NB4 (cell line): ENCODE results near the gene YARS2.

ENCODE experiments used
- POLR2A ChIP-seq: IDR thresholded peaks from 2 replicates; pipeline ENCODE4 v1.6.1; 2011; ENCODE audit warnings: mild to moderate bottlenecking; ENCODE audit not compliant: insufficient read length; ENCODE audit errors: extremely low read depth
- TF ChIP-seq, protein P1 (sequence below): IDR thresholded peaks from 2 replicates; pipeline ENCODE4 v1.6.1; 2011; ENCODE audit warnings: low read depth, low read length

DNA sequence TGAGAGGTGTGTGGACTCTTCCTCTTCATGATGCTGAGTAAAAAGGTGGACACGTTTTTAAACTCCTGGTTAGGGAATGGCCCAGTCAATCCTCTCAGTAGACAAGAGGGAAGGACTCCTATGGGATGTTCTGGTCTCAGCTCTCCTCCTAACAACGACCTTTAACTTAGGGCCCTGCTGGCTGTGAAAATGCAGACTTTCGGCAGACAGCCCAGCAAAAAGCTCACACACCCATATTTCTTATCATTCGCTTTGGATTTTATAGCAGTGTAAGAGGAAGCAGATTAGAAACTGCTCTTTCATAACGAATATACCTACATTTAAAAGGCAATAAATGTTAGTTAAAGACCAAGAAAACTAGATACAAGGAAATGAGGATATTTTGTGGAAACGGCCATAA, 18.0 kb upstream of the YARS2 start:
- TF ChIP-seq POLR2A = no peak
- TF ChIP-seq, protein P1, sequence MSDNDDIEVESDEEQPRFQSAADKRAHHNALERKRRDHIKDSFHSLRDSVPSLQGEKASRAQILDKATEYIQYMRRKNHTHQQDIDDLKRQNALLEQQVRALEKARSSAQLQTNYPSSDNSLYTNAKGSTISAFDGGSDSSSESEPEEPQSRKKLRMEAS = no peak
